ENCODE data around the gene TUBG2.
A peak's percentile ranks its signal among the peaks of the same experiment; 100 is the strongest.
"Not testable (repeated sequence)": the region's sequence is repeated elsewhere in the genome, so short reads cannot be mapped to it uniquely, and the experiment has no call there.

Gene TUBG2

GRCh38 chr17:42613699-42614295 is 45.3 kb upstream of the TUBG2 start:
- no peak for DNase-seq
- no peak overlapping the region for H3K9ac ChIP-seq (ENCODE audit: low read length)
- 98% methylated on average over 15 of the region's 17 CpGs for WGBS

GRCh38 chr17:42617956-42618431 is 41.1 kb upstream of the TUBG2 start:
- no peak for DNase-seq
- H2AFZ ChIP-seq (ENCODE audit: low read depth, low read length) = no peak overlapping the region
- no peak overlapping the region for H4K8ac ChIP-seq (ENCODE audit: low read length)
- H3K9ac ChIP-seq (ENCODE audit: low read length) = no peak overlapping the region
- no peak overlapping the region for H4K91ac ChIP-seq (ENCODE audit: low read length)
- no peak overlapping the region for H2BK5ac ChIP-seq (ENCODE audit: low read depth, low read length, poor library complexity, severe bottlenecking)
- no peak overlapping the region for H2BK15ac ChIP-seq (ENCODE audit: low read depth, poor library complexity, severe bottlenecking)
- H3K36me3 ChIP-seq (ENCODE audit: control insufficient read depth in 1 of 2, insufficient read depth in 2 of 2, low read depth in 1 of 2, low read length in 2 of 2) = peaks cover 28 to 31% of the 10 kb centered on the region in 2 experiments
- no peak overlapping the region for H3K4ac ChIP-seq (ENCODE audit: low read depth in 1 of 2, low read length in 2 of 2)
- peaks cover 6% of the 10 kb centered on the region for H3K79me1 ChIP-seq (replicated peaks; ENCODE audit: low read length, poor library complexity, severe bottlenecking)
- H3K4me2 ChIP-seq (ENCODE audit: low read length, poor library complexity, severe bottlenecking) = no peak overlapping the region
- no peak overlapping the region for H3K14ac ChIP-seq (ENCODE audit: low read length in 2 of 2)
- no peaks in the 10 kb centered on the region for H3K27me3 ChIP-seq (ENCODE audit: control insufficient read depth in 1 of 2, insufficient read depth in 1 of 2, low read length in 2 of 2)
- H2AK5ac ChIP-seq (ENCODE audit: low read length, severe bottlenecking) = no peak overlapping the region
- no peak overlapping the region for H3K27ac ChIP-seq (ENCODE audit: low read length, poor library complexity, severe bottlenecking)
- no peak overlapping the region for H2BK120ac ChIP-seq (ENCODE audit: low read depth, low read length)
- 93% methylated on average over 4 of the region's 4 CpGs for WGBS
- H3K4me3 ChIP-seq (ENCODE audit: insufficient read depth in 1 of 2, low read depth in 1 of 2, low read length in 2 of 2) = no peak overlapping the region
- H3K9me3 ChIP-seq (ENCODE audit: control insufficient read depth, low read length) = no peaks in the 10 kb centered on the region
- H3K4me1 ChIP-seq (ENCODE audit: control insufficient read depth, insufficient read depth, low read depth, low read length) = peaks cover 7% of the 10 kb centered on the region
- H2BK12ac ChIP-seq (ENCODE audit: low read length in 2 of 2) = no peak overlapping the region
- no peak overlapping the region for H3K18ac ChIP-seq (ENCODE audit: low read depth in 1 of 2, low read length in 2 of 2)
- H3K23ac ChIP-seq (ENCODE audit: low read length in 2 of 2) = no peak overlapping the region

More at GRCh38 chr17:42613699-42614295, 45.3 kb upstream of the TUBG2 start:
- Histone ChIP-seq H2BK12ac (ENCODE audit: low read length in 2 of 2) (no peak overlapping the region), H4K8ac (ENCODE audit: low read length) (no peak overlapping the region), H3K9me3 (ENCODE audit: control insufficient read depth, low read length) (no peaks in the 10 kb centered on the region), H3K4ac (ENCODE audit: low read depth in 1 of 2, low read length in 2 of 2) (no peak overlapping the region), H3K4me3 (ENCODE audit: insufficient read depth in 1 of 2, low read depth in 1 of 2, low read length in 2 of 2) (no peak overlapping the region), H3K27me3 (ENCODE audit: control insufficient read depth in 1 of 2, insufficient read depth in 1 of 2, low read length in 2 of 2) (no peaks in the 10 kb centered on the region), H2AFZ (ENCODE audit: low read depth, low read length) (no peak overlapping the region), H2AK5ac (ENCODE audit: low read length, severe bottlenecking) (no peak overlapping the region), H3K4me2 (ENCODE audit: low read length, poor library complexity, severe bottlenecking) (no peak overlapping the region), H3K27ac (ENCODE audit: low read length, poor library complexity, severe bottlenecking) (no peak overlapping the region), H3K18ac (ENCODE audit: low read depth in 1 of 2, low read length in 2 of 2) (no peak overlapping the region), H2BK15ac (ENCODE audit: low read depth, poor library complexity, severe bottlenecking) (no peak overlapping the region), H3K4me1 (ENCODE audit: control insufficient read depth, insufficient read depth, low read depth, low read length) (peaks cover 14% of the 10 kb centered on the region), H3K23ac (ENCODE audit: low read length in 2 of 2) (no peak overlapping the region), H2BK5ac (ENCODE audit: low read depth, low read length, poor library complexity, severe bottlenecking) (no peak overlapping the region), H3K36me3 (ENCODE audit: control insufficient read depth in 1 of 2, insufficient read depth in 2 of 2, low read depth in 1 of 2, low read length in 2 of 2) (peaks cover 39 to 45% of the 10 kb centered on the region in 2 experiments), H3K79me1 (replicated peaks; ENCODE audit: low read length, poor library complexity, severe bottlenecking) (peaks cover 17% of the 10 kb centered on the region), H3K14ac (ENCODE audit: low read length in 2 of 2) (no peak overlapping the region), H4K91ac (ENCODE audit: low read length) (no peak overlapping the region), H2BK120ac (ENCODE audit: low read depth, low read length) (no peak overlapping the region)

- H2AFZ ChIP-seq (ENCODE audit: low read depth, low read length) = no peak overlapping the region
- no peak overlapping the region for H3K4me2 ChIP-seq (ENCODE audit: low read length, poor library complexity, severe bottlenecking)
- no peaks in the 10 kb centered on the region for H3K9me3 ChIP-seq (ENCODE audit: control insufficient read depth, low read length)
- H3K79me1 ChIP-seq (replicated peaks; ENCODE audit: low read length, poor library complexity, severe bottlenecking) = peaks cover 4% of the 10 kb centered on the region
- H2AK5ac ChIP-seq (ENCODE audit: low read length, severe bottlenecking) = no peak overlapping the region
- no peaks in the 10 kb centered on the region for H3K27me3 ChIP-seq (ENCODE audit: control insufficient read depth in 1 of 2, insufficient read depth in 1 of 2, low read length in 2 of 2)
- peak; percentile 25 for DNase-seq
- no peak overlapping the region for H2BK5ac ChIP-seq (ENCODE audit: low read depth, low read length, poor library complexity, severe bottlenecking)
- no peak overlapping the region for H3K18ac ChIP-seq (ENCODE audit: low read depth in 1 of 2, low read length in 2 of 2)
- no peak overlapping the region for H2BK120ac ChIP-seq (ENCODE audit: low read depth, low read length)
- no peak overlapping the region for H3K4me3 ChIP-seq (ENCODE audit: insufficient read depth in 1 of 2, low read depth in 1 of 2, low read length in 2 of 2)
- peaks cover 7% of the 10 kb centered on the region for H3K4me1 ChIP-seq (ENCODE audit: control insufficient read depth, insufficient read depth, low read depth, low read length)
- no peak overlapping the region for H3K4ac ChIP-seq (ENCODE audit: low read depth in 1 of 2, low read length in 2 of 2)
- H3K14ac ChIP-seq (ENCODE audit: low read length in 2 of 2) = no peak overlapping the region
- H2BK12ac ChIP-seq (ENCODE audit: low read length in 2 of 2) = no peak overlapping the region
- H3K36me3 ChIP-seq (ENCODE audit: control insufficient read depth in 1 of 2, insufficient read depth in 2 of 2, low read depth in 1 of 2, low read length in 2 of 2) = peaks cover 23 to 25% of the 10 kb centered on the region in 2 experiments
- no peak overlapping the region for H4K8ac ChIP-seq (ENCODE audit: low read length)
- no peak overlapping the region for H2BK15ac ChIP-seq (ENCODE audit: low read depth, poor library complexity, severe bottlenecking)
- no peak overlapping the region for H3K27ac ChIP-seq (ENCODE audit: low read length, poor library complexity, severe bottlenecking)
- H3K9ac ChIP-seq (ENCODE audit: low read length) = no peak overlapping the region
- H3K23ac ChIP-seq (ENCODE audit: low read length in 2 of 2) = no peak overlapping the region
- WGBS = 77% methylated on average over 8 of the region's 9 CpGs
- H4K91ac ChIP-seq (ENCODE audit: low read length) = no peak overlapping the region
Measured at GRCh38 chr17:42618442-42619150, 40.5 kb upstream of the TUBG2 start.

DNA sequence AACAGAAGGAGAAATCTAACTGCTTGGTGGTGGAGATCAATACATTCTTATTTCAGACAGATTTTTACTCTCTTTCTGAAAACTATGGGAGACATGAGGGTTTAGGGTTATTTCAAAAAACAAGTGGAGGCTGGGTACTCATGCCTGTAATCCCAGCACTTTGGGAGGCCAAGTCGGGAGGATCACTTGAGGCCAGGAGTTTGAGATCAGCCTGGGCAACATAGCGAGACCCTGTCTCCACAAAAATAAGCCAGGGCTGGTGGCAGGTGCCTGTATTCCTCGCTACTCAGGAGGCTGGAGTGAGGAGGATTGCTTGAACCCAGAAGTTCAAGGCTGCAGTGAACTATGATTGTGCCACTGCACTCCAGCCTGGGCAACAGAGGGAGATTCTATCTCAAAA is 37.1 kb upstream of the TUBG2 start:
- H2BK120ac ChIP-seq (ENCODE audit: low read depth, low read length); H2AK5ac ChIP-seq (ENCODE audit: low read length, severe bottlenecking); H3K9ac ChIP-seq (ENCODE audit: low read length); DNase-seq; H3K4me2 ChIP-seq (ENCODE audit: low read length, poor library complexity, severe bottlenecking); H3K14ac ChIP-seq (ENCODE audit: low read length in 2 of 2); H3K4me3 ChIP-seq (ENCODE audit: insufficient read depth in 1 of 2, low read depth in 1 of 2, low read length in 2 of 2); H3K23ac ChIP-seq (ENCODE audit: low read length in 2 of 2); H2AFZ ChIP-seq (ENCODE audit: low read depth, low read length); H3K27ac ChIP-seq (ENCODE audit: low read length, poor library complexity, severe bottlenecking); H3K9me3 ChIP-seq (ENCODE audit: control insufficient read depth, low read length); H3K18ac ChIP-seq (ENCODE audit: low read depth in 1 of 2, low read length in 2 of 2); H3K79me1 ChIP-seq (replicated peaks; ENCODE audit: low read length, poor library complexity, severe bottlenecking); H3K4ac ChIP-seq (ENCODE audit: low read depth in 1 of 2, low read length in 2 of 2); H2BK12ac ChIP-seq (ENCODE audit: low read length in 2 of 2); H3K27me3 ChIP-seq (ENCODE audit: control insufficient read depth in 1 of 2, insufficient read depth in 1 of 2, low read length in 2 of 2); H4K91ac ChIP-seq (ENCODE audit: low read length); H3K36me3 ChIP-seq (ENCODE audit: control insufficient read depth in 1 of 2, insufficient read depth in 2 of 2, low read depth in 1 of 2, low read length in 2 of 2); H4K8ac ChIP-seq (ENCODE audit: low read length); H2BK15ac ChIP-seq (ENCODE audit: low read depth, poor library complexity, severe bottlenecking); H3K4me1 ChIP-seq (ENCODE audit: control insufficient read depth, insufficient read depth, low read depth, low read length); H2BK5ac ChIP-seq (ENCODE audit: low read depth, low read length, poor library complexity, severe bottlenecking): not testable (repeated sequence)
- WGBS = 86% methylated on average over 3 of the region's 3 CpGs
